HG03139 (cell line): ENCODE measurements around the gene C1QTNF9B.

ENCODE experiments used
- ATAC-seq: cut with Tn5 transposase; IDR thresholded peaks from one replicate; pipeline ENCODE4 v1.9.1; 2021; ENCODE audit not compliant: unreplicated experiment

Gene C1QTNF9B

GRCh38 chr13:23859455-23859854, 37.8 kb downstream of the C1QTNF9B start:
- ATAC-seq, result no peak

DNA sequence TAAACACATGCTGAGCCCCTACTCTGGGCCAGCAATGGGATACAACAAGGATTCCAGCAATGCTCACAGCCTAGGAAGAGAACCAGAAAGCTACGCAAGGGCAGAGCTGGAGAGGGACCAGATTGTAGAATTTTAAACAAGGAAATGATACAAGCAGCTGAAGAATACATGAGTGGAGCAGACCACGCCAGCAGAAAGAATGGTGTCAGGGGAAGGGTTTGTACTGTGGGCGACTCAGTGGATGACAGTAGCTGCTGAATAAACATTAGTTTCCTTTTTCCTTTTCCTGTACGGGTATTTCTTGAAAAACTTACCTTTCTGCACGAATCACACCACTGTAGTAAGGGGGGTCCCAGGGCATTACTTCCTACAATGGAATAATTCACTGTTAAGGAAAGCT, 38.8 kb downstream of the C1QTNF9B start:
- no peak for ATAC-seq

- no peak for ATAC-seq
Observed at GRCh38 chr13:23856008-23856750, 41.1 kb downstream of the C1QTNF9B start.

- no peak for ATAC-seq
Observed at GRCh38 chr13:23855360-23855759, 41.9 kb downstream of the C1QTNF9B start.

DNA sequence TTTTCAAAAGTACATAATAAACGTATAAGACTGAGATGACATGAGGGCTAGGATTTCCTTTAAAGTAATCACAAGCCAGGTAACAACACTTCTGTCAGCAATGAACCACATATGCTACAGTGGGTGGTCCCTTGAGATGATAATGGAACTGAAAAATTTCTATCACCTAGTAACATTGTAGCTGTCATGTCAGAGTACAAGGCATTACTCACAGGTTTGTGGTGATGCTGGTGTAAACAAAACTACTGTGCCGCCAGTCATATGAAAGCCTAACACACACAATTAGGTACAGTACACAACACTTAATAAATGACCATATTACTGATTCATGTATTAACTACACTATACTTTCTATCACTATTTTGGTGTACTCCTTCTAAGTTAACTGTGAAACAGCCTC, 45.0 kb downstream of the C1QTNF9B start:
- no peak for ATAC-seq

DNA sequence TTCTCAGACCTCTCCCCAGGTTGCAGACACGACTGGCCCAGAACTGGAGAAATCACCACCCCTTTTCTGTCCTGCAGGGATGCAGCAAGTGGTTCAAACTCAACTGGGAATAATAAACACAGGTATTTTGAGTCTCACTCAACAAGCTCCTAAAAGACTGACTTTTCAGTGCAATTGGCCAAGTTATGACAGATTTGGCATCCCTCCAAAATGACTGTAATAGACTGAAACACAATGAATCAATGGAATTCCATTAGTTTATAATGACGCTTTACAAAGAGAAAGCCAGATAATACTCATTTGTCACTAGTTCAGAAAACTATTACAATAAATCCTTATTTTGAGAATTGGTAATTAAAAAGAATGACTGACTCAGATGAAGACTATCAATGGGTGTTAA, 46.2 kb downstream of the C1QTNF9B start:
- no peak for ATAC-seq

DNA sequence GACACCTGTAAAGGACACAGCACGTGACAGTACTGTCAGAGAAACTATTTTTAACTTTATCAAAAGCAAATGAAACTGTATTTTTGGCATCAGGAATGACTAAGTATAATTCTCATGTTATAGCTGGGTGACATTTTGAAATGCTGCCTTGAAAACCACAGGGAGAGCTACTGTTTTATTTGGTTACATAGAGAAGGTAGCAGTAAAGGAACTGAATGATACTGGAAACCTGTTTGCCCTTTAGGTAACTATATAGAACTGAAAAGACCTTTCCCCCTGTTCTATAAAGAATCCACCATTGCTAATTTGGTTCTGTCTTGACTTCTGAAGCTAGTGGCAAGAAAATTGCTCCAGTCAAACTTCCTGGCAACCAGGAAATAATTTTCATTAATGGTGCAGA, 47.2 kb downstream of the C1QTNF9B start:
- ATAC-seq, result no peak

DNA sequence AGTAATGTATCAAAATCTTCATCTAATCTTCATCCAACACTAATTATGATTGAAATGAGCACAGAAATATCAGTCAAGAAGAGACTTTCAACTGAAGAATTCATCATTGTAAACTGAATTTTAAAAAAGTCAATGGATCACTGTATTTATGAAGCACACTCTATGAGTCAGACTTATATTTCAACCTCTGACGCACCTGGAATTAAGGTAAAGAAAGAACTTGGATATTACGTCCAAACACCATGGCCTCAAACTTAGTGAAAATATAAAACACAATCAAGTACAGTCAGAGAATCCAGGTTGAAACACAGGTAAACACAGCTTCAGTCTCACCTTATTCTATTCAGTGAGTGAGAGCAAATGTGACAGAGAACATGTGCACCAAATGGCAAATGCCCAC, 47.6 kb downstream of the C1QTNF9B start:
- ATAC-seq, result no peak

GRCh38 chr13:23848646-23849141, 48.6 kb downstream of the C1QTNF9B start:
- no peak for ATAC-seq

GRCh38 chr13:23848019-23848418, 49.3 kb downstream of the C1QTNF9B start:
- no peak for ATAC-seq

DNA sequence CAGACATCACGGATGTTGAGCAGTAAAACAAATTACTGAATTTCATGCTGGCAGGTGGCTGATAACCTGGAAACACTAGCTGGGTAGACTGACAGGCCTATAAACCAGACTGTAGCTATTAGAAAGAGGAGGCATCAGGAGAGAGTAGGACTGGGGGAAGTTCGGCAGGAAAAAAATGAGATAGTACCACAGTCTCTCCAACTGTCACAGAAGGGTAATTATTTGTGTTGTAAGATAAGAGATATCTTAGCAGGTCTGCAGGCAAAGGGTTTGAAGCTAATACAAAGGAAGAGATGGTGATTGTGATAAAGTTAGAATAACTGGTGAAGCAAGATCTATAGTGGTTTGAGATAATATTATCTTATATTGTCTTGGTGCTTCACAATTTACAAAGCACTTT, 49.8 kb downstream of the C1QTNF9B start:
- ATAC-seq, result no peak

GRCh38 chr13:23845105-23845725, 52.1 kb downstream of the C1QTNF9B start:
- no peak for ATAC-seq

DNA sequence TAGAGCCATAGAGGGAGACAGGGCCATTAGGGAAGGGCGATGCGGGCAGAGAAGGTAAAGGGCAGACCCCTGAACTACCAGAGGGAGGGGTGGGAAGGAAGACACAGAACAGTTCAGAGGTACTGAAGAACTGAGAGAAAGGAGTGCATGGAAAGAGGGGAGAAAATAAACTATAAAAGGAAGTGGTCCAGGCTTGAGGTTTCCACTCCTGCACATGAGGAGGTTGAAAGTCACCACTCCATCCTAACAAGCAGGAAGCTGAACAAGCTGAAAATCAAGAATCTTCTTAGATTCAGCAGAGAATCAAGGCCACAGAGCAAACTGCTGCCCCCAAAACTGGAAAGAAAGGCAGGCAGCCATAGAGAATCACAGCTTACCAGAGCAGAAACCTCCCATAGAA, 53.2 kb downstream of the C1QTNF9B start:
- ATAC-seq, result no peak

DNA sequence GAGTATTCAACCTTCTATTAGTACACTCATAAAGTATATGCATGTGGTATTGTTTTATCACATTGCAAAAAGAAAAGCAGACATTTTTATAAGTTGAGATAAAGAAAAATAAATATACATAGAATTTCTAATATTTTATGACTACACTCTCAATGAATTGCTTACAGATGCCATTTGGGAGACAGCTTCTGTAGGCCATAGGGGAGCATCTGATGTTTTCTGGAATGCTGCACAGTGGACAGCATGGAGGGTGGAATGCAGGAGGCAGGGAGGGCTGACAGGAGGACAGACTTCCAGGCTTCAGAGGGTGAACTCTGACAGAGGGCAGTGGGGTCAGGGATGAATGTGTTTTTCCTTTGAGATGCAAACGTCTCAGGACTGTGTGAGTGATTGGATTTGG, 53.9 kb downstream of the C1QTNF9B start:
- ATAC-seq, result no peak

DNA sequence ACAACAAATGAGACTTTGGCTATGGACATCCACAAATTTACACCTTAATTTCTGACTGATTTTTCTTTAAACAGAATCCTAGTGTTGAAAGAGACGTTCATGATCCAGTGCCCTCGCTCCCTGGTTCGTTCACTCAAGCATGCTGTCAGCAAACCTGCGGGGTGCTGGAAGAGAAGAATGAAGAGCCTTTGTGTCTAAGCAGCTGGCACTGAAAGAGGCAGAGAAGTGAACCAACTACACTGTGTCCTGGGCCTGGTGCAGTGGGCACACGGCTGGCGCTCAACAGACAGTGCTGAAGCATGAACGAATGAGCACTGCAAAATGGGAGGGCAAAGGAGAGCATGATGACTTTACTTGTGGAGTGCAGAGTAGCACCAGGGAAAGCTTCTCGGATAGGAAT, 54.9 kb downstream of the C1QTNF9B start:
- no peak for ATAC-seq
